T-helper 1 cell treated with Interleukin-12 subunit alpha and Interleukin-12 subunit beta and Interleukin-4 antibody, amounts not matched to agents 30 μg/mL and 1 μg/mL, for 36 hours (primary cell): ENCODE results near the gene RBMY1J.
"Not testable (repeated sequence)": the region's sequence is repeated elsewhere in the genome, so short reads cannot be mapped to it uniquely, and the experiment has no call there.

ENCODE experiments used
- H3K27ac Mint-ChIP-seq: one replicate; pipeline ENCODE4 v1.8.0; 2021; ENCODE audit warnings: mild to moderate bottlenecking, mixed read lengths
- H3K27me3 Mint-ChIP-seq: one replicate; pipeline ENCODE4 v1.8.0; 2021; ENCODE audit warnings: low read depth, mixed read lengths
- H3K36me3 Mint-ChIP-seq: one replicate; pipeline ENCODE4 v1.8.0; 2021; ENCODE audit warnings: low read depth, mixed read lengths
- H3K4me1 Mint-ChIP-seq: one replicate; pipeline ENCODE4 v1.8.0; 2021; ENCODE audit warnings: low read depth, mixed read lengths
- H3K4me3 Mint-ChIP-seq: one replicate; pipeline ENCODE4 v1.8.0; 2021; ENCODE audit warnings: mild to moderate bottlenecking, moderate library complexity, mixed read lengths
- H3K9me3 Mint-ChIP-seq: one replicate; pipeline ENCODE4 v1.8.0; 2021; ENCODE audit warnings: mixed read lengths

Gene RBMY1J

GRCh38 chrY:22403110-22403509, at the start of gene RBMY1J:
RBMY1J (plus strand) TSS chrY:22403410; CDS start chrY:22405448, 2,038 bp downstream.
- not testable (repeated sequence) for H3K27me3 Mint-ChIP-seq, H3K4me3 Mint-ChIP-seq, H3K27ac Mint-ChIP-seq, H3K9me3 Mint-ChIP-seq, H3K36me3 Mint-ChIP-seq, H3K4me1 Mint-ChIP-seq

GRCh38 chrY:22367416-22367815, 35.8 kb upstream of the RBMY1J start:
- no peaks in the 10 kb centered on the region for H3K36me3 Mint-ChIP-seq
- H3K27me3 Mint-ChIP-seq, result no peaks in the 10 kb centered on the region
- no peaks in the 10 kb centered on the region for H3K9me3 Mint-ChIP-seq
- H3K27ac Mint-ChIP-seq, result no peak overlapping the region
- H3K4me3 Mint-ChIP-seq, result no peak overlapping the region
- no peaks in the 10 kb centered on the region for H3K4me1 Mint-ChIP-seq

- Mint-ChIP-seq H3K27me3 (no peaks in the 10 kb centered on the region), H3K27ac (no peak overlapping the region), H3K36me3 (no peaks in the 10 kb centered on the region), H3K4me1 (no peaks in the 10 kb centered on the region), H3K4me3 (no peak overlapping the region), H3K9me3 (no peaks in the 10 kb centered on the region)
Measured at GRCh38 chrY:22370623-22371022, 32.6 kb upstream of the RBMY1J start.

GRCh38 chrY:22373494-22373893, 29.7 kb upstream of the RBMY1J start:
- Mint-ChIP-seq H3K4me3 (no peak overlapping the region), H3K27me3 (no peaks in the 10 kb centered on the region), H3K27ac (no peak overlapping the region), H3K36me3 (no peaks in the 10 kb centered on the region), H3K9me3 (no peaks in the 10 kb centered on the region), H3K4me1 (no peaks in the 10 kb centered on the region)

- not testable (repeated sequence) for H3K36me3 Mint-ChIP-seq, H3K27me3 Mint-ChIP-seq, H3K27ac Mint-ChIP-seq, H3K4me1 Mint-ChIP-seq, H3K9me3 Mint-ChIP-seq, H3K4me3 Mint-ChIP-seq
Measured at GRCh38 chrY:22444718-22445396, 41.6 kb downstream of the RBMY1J start.

- not testable (repeated sequence) for H3K4me1 Mint-ChIP-seq, H3K36me3 Mint-ChIP-seq, H3K27me3 Mint-ChIP-seq, H3K27ac Mint-ChIP-seq, H3K4me3 Mint-ChIP-seq, H3K9me3 Mint-ChIP-seq
Measured at GRCh38 chrY:22455522-22455921, 52.3 kb downstream of the RBMY1J start.

GRCh38 chrY:22461962-22462361, 58.8 kb downstream of the RBMY1J start:
- H3K36me3 Mint-ChIP-seq, H3K27me3 Mint-ChIP-seq: not testable (repeated sequence)

More at GRCh38 chrY:22461962-22462361, 58.8 kb downstream of the RBMY1J start:
- H3K9me3 Mint-ChIP-seq, H3K27ac Mint-ChIP-seq, H3K4me1 Mint-ChIP-seq, H3K4me3 Mint-ChIP-seq: not testable (repeated sequence)
